SH-SY5Y (cell line): ENCODE data around the gene CFAP299.

ENCODE experiments used
- GATA2 ChIP-seq: IDR thresholded peaks from 2 replicates; pipeline ENCODE4 v1.6.1; 2011; ENCODE audit warnings: mild to moderate bottlenecking, low read depth, low read length
- GATA3 ChIP-seq: IDR thresholded peaks from 2 replicates; pipeline ENCODE4 v1.6.1; 2011; ENCODE audit warnings: low read depth, mild to moderate bottlenecking, low read length, moderate library complexity

GRCh38 chr4:80803337-80803736 is 467.8 kb downstream of the CFAP299 start:
- TF ChIP-seq GATA2 (no peak), GATA3 (no peak)
